GM21737 (cell line): ENCODE data around the gene KIF19.

Experiments used
- ATAC-seq: cut with Tn5 transposase; IDR thresholded peaks from one replicate; pipeline ENCODE4 v1.9.1; 2021; ENCODE audit warnings: mild to moderate bottlenecking, moderate library complexity; ENCODE audit not compliant: unreplicated experiment

Gene KIF19

DNA sequence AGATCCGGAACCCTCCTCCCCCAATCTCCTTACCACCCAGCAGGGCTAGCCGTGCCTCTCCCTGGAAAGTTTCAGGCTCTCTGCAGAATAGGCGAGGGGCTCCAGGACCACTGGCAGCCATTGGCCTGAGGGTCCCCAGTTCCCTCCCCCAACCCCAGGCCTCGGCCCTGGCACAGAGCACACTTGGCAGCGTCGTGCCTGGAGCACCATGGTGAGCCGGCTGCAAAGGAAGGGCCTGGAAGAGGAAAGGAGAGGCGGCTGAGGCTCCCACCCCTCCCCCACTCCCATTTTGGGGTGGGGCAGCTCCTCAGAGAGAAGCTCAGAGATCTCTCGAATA, 36.0 kb downstream of the KIF19 start:
- ATAC-seq = no peak

DNA sequence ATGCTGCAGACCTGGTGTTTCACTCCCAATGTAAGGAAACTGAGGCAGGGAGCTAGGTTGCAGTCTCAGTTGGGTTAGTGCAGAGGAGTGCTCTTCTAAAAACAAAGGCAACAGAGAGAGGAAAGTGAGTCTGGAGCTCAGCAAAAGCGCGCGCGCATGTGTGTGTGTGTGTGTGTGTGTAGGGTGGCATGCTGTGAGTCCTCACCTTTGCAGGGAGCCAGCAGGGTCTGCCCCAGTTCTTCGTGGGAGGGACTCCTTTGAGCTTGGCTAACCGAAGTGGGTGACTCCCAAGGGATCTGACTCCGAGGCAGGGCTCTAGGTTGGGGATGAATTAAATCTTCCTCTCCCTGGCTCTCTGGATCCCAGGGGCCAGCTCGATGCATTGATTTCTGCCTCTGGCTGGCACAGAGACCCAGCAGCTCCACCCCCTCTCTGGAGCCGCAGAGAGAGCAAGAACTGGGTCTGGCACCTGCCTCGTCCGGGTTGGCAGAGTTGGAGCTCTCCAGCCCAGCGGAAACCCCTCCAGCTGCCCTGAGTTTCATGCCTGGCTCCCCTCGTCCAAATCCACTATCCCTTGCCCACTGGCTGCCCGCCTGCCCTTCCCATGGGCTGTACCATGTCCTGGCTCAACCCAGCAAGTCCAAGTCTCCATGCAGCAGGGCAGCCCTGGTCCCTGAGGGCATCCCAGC, 36.9 kb downstream of the KIF19 start:
- no peak for ATAC-seq

DNA sequence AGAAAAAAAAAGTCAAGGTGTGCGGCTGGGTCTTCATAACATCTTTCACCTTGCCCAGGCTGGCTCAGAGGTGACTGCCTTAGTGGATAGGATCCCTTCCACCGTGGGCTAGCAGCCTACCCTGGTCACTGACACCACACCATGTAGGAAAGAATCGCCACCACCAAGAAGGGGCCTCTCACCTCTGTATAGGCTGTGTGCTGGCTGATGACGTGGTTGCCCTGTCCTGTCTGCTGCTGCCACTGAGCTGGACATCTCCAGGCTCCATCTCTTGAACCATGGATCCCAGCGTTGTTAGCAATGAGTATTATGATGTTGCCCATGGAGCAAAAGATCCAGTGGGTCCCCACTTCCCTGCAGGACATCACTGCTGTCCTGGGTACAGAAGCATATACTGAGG, 41.2 kb downstream of the KIF19 start, which contains the start of gene GPR142:
Gene GPR142 (plus strand): TSS at position 301 of the 400 bp plus-strand sequence. CDS start 2,035 bp downstream, outside the sequence.
- ATAC-seq = no peak

DNA sequence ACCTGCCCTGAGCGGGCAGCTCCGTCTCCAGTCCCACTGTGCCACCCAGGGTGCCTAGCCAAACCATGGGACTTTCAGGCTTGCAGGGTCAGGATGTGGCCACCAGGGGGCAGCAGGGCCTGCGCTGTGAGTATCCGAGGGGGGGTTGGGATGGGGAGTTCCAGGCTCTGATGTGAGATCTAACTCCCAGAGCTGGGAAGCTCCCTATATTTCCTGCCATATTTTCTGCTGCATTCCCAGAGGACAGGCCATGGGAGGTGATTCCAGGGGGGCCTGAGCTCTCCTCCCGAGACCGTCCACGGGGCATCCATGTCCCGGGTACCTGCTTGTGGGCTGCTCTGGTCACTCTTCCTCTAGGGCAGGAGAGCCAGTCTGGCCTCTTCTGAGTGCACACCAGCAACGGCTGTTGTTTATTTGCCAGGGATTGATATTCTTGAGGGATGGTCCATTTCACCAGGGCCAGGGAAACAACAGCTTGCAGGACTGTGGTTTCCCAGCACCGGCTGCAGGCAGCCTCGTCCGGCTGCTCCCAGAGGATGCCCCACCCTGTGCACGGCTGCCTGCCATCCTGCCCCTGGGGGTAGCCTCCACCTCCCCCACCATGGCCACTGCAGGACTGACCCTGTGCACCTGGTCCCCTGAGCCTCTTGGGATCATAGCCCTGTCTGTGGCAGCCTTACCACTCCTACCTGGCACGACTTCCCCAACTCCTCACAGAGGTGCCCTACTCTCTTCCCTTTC, 42.5 kb downstream of the KIF19 start:
- no peak for ATAC-seq

DNA sequence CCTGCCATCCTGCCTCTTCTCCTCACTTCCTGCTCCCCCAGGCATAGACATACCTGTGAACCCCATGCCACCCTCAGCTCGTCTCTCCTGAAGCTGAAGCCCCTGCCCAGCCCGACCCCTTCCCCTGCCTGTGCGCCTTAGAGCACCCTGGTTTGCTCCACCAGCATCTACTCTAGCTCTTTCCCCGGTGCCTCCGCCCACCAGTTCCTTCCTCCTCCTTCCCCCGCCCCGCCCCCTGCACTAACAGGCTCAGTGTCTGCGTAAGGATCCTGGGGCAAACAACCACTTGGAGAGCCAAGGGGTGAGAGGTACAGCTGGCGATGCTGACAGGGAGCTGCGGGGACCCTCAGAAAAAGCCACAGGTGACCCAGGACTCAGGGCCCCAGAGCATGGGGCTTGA, 43.2 kb downstream of the KIF19 start:
- no peak for ATAC-seq

DNA sequence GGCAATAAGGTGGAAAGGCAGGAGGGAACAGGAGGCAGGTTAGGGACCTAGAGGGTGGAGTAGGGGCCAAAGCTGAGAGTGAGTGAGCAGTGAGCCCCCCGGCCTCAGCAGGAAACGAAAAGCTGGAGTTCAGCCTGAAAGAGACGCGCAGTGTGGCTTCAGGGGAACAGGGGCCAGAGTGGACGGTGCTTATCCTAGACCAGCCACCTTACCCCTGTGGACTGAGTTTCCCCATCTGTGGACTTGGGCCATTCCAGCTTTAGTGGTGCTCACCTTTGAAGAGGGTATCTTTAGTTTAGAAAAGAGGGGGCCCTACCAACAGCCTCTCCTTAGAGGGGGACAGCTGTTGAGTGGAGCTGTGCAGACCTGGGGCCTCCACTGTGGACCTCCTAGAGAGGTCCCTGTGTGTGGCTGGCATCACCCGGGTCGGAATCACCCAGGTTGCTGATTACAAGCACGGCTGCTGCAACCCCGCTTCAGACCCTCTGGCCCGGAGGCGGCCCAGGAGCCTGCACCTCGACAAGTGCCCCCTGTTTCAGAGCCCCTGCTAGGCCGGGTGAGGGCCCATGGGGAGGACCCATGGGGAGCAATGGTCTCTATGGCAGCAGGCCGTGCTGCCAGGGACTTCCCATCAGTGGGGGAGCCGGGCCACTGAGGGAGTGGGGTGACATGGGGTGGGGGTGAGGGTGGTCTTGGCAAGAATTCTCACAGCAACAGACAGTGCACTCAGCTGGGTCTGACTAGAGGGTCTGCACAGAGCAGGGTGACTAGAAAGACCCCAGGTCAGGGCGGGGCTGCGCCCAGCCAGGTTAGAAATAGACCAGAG, 43.9 kb downstream of the KIF19 start:
- no peak for ATAC-seq

DNA sequence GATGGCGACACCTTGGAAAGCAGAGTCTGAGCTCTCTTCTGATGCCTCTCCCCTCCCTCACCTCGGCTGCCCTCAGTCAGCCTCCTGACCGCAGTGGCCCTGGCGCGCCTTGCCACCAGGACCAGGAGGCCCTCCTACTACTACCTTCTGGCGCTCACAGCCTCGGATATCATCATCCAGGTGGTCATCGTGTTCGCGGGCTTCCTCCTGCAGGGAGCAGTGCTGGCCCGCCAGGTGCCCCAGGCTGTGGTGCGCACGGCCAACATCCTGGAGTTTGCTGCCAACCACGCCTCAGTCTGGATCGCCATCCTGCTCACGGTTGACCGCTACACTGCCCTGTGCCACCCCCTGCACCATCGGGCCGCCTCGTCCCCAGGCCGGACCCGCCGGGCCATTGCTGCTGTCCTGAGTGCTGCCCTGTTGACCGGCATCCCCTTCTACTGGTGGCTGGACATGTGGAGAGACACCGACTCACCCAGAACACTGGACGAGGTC, 45.7 kb downstream of the KIF19 start:
- no peak for ATAC-seq

DNA sequence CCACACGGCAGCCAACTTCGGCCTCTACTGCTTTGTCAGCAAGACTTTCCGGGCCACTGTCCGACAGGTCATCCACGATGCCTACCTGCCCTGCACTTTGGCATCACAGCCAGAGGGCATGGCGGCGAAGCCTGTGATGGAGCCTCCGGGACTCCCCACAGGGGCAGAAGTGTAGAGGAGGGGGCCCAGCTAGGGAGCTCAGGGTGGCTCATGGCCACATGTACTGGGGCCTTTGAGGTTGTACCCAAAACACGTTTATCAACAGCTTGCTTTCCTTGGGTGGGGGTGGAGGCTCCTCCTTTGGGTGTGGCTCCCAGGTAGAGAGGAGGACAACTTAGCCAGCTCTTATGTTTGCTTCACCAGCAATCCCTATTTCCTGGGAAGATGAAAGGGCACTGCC, 46.4 kb downstream of the KIF19 start:
- no peak for ATAC-seq

DNA sequence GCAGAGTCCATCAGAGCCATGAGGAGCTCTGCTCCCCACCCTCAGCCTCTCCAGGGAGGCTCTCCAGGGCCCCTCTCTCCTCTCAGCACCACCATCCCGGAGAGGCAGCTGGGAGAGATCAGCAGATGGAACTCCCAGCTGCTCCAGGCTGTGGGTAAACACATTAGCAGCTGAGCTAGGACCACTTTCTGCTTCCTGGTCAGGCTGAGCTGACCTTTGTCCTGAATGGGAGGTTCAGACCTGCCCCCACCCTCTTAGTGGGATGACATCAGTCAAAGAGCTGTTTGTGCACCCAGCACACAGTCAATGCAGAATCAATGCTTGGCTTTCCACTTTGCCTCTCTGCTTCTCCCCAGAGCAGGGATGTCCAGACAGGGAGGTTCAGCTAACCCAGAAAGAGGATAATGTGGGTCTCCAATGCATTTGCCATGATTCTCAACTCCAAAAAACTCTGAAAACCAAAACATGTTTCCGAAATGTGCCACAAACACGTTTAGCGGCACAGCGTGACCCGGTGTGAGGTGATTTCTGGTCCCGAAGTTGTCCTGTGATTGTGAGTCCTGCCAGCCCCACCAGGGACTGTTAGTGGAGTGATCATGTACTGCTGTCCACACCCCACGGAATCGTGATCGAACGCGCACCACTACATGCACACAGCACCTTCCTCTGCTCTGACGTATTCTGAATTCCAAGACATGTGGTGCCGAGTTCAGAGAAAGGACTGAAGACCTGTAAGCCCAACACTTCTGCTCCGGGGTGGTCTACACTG, 48.0 kb downstream of the KIF19 start:
- no peak for ATAC-seq

DNA sequence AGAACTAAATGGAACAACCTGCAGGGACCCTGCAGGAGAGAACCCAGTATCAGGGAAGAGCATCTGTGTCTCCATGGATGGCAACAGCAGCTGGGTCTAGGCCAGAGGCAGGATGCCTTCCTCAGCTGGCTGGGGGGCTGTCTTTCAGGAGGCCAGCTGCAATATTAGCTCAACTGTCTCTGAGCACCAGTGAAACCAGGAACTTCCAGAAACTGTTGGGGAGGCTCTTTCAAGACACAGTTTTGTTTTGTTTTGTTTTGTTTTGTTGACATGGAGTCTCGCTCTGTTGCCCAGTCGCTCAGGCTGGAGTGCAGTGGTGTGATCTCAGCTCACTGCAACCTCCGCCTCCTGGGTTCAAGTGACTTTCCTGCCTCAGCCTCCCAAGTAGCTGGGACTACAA, 48.8 kb downstream of the KIF19 start:
- no peak for ATAC-seq

DNA sequence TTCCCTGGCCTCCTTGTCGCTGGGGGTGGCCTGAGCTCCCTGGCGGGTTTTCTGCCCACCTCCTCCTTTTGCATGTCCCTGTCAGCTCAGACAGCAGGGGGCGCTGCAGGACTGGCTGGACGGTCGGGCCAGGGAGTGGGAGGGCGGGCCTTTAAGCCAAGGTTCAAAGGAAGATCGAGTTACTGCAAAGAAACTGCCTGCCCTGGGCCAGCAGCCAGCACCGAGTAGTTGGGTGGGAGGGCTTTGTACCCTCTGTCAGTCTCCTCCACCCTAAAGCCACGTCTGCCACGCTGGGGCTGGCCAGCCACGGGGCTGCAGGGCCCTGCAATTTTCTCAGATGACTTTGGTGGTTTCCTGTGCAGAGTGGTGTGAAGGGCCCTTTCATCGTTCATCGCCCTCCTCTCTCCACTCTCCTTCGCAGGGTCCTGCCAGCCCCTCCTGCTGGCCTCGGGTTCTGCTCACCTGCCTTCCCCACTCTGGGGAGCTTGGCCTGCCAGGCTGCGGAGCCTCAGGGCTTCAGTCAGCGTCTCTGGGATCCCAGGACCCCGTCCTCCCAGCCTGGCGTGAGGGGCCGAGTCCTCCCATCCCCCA, 53.6 kb downstream of the KIF19 start:
- no peak for ATAC-seq

DNA sequence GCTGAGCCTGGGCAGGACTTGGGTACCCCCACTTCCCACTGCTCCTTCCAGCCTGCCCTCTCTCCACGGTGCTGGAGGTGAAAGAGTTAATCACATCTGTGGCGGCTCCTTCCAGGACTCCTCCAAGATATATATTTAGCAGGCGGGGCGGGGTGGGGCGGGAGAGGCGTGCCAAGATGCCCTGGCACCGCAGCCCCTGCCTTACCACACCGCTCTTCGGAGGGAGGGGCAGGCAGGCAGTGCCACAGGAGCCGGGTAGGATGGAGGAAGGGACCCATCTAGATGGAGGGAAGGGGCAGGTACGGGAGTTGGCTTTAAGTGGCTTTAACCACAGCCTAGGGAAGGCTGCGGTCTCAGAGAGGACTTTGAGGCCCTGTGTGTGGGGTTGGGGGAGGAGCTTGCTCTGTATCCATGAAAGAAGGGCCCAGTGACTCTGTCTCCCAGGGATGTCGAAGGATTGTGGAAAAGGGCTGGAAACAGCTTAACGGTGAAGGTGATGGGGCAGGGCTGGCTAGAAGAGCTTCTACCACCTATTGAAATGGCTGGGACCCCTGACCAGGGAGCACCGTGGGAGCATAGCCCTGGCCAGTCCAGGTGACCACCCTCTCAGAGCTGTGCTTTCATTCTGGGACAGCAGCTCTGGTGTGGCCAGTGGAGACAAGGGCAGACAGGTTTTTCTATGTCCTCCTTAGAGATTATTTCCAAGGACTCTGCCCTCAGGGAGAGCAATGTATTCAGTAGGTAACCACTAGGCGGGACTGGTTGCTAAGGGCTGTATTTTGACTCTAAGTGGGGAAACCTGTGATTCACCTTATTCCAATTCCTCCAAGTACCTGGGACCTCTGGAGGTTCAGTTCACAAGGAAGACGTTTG, 54.3 kb downstream of the KIF19 start:
- ATAC-seq = no peak

DNA sequence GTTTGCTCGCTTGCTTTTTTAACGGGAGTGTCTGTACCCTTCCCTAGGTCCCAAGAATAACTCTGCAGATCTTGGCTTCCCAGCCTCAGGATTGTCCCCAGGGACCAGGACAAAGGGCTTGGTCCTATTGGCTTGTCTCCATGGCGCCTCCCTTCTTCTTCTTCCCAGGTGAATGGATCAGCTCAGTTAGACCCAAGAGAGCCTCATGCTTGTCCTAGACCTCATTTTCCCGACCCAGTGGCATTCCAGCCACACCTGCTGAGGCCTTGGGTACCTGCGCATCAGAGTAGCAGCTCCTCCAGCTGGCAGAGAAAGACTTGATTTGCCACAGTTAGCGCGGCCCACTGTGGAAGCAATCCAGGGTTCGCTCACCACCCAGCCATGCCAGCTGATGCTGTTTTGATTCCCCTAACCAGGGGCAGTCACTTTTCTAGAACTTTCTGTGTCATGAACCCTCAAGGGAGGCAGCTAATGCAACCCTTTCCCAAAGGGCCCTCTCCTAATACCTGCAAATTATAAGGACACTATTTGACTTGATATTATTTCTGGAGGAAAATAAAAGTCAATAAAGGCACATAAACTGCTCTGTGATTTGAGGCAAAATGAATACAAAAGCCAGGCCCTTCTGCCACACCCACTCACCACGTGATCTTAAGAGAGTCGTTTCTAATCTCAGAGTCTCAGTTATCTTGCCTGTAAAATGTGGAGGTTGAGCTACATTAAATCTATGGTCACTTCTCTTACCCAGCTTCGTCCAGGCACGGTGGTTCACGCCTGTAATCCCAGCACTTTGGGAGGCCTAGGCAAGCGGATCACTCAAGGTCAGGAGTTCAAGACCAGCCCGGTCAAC, 55.2 kb downstream of the KIF19 start:
- no peak for ATAC-seq

DNA sequence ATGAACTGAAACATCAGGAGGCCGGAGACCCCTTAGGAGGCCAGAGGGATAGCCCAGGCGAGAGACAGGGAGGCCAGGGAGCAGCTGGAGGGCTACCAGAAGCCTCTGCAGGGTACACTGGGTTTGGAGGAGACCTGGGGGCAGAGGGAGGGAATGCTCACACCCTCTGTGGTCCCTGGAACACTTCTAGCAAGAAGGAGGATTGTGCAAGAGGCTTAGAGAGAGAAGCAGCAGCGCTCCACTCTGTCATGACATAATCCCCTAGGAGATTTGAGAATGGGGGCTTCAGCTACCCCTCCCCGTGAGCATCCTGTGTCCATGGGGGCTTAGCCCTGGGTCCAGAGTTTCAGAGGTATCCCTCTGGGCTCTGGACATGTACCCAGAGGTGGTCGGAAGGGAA, 57.1 kb downstream of the KIF19 start:
- no peak for ATAC-seq

DNA sequence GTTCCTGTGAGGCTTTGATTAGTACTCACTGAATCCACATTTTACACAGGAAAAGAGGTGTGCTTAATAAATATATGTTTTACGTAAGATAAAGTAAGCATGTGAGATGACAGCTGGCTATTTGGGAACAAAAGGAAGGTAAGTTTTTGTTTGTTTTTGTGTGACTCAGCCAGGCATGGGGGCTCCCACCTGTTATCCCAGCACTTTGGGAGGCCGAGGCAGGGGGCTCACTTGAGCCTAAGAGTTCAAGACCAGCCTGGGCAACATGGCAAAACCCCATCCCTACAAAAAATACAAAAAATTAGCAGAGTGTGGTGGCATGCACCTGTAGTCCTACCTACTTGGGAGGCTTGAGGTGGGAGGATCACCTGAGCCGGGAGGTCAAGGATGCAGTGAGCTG, 59.2 kb downstream of the KIF19 start:
- no peak for ATAC-seq

DNA sequence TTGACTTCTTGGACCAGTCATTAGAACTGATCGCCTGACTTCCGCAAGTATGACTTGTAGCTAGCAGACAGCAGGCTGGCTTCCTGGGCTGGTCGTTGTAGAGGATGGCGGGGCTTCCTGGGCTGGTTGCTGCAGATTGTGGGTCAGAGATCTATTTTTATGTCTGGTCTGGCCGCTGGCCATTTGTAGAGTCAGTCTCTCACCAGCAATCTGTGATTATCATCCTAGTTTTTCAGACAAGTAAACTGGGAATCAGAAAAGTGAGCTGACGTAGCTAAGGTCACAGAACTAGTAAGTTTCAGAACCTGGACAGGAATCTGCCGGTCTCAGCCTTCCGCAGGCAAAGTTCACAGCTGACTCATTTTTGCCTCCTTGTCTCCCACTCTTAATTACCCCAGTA, 60.4 kb downstream of the KIF19 start:
- no peak for ATAC-seq

DNA sequence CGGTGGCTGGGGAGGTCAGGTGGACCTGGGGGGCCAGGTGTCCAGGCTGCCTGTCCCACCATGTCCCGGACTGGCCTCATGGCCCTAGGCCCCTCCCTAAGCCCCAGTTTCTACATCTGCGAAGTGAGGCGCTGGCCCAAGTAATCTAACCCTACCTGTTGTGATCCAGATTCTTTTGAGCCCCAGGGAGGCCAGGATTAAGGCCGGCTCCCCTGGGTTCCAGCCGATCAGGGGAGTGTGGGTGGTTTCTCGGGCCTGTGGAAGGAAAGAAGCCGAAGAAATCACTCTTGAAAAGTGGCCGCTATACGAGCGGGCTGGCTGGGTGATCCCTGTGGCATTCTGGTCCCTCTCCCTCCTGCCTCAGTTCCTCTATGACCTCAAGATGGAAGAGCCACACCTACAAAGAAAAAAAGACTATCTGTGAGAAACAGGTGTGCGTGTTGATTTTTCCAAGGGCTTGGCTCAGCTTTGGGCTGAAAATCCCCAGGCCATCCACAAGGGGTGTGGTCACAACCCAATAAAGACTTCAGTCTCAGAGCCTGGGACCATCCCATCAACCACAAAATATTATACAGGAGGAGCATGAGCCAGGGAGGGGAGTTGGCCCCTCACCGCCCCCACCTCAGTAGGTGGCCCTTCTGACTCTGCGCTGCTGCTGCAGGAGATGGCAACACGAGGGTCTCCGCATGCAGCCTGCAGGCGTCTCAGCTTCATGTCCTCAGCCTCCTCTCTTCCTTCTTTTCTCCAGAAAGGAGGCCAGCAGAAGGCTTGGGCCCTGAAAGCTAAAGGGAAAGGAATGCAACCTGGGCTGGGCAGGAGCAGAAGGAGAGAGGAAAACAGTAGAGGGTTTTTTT, 61.6 kb downstream of the KIF19 start:
- ATAC-seq = no peak
